H9 (cell line): ENCODE results near the gene WDR13. TPM values are rescaled to one million over a fixed set of nuclear protein-coding genes. Genes with fewer than 3 reads are reported as not detected.
A peak's percentile ranks its signal among the peaks of the same experiment; 100 is the strongest.

ENCODE experiments used
- DNase-seq: peaks from one replicate; pipeline ENCODE4 v3.0.0-alpha.2; 2017
- H2AFZ ChIP-seq: one replicate; pipeline ENCODE4 v1.6.1; 2013; ENCODE audit warnings: mild to moderate bottlenecking, low read length, control low read depth, moderate library complexity
- H2AK5ac ChIP-seq: 2 replicates; pipeline ENCODE4 v1.6.1; 2013; ENCODE audit warnings: low read length, control low read depth, mixed read lengths; ENCODE audit not compliant: insufficient read length
- H2BK120ac ChIP-seq: one replicate; pipeline ENCODE4 v1.6.1; 2013; ENCODE audit warnings: low read depth, mild to moderate bottlenecking, low read length, control low read depth, inconsistent platforms; ENCODE audit not compliant: poor library complexity, severe bottlenecking
- H2BK12ac ChIP-seq: 2 replicates; pipeline ENCODE4 v1.6.1; 2013; ENCODE audit warnings: low read length, control low read depth, mixed read lengths, low read depth; ENCODE audit not compliant: insufficient read length
- H2BK15ac ChIP-seq: 2 replicates; pipeline ENCODE4 v1.6.1; 2013; ENCODE audit warnings: low read depth, low read length, control low read depth
- H2BK20ac ChIP-seq: one replicate; pipeline ENCODE4 v1.6.1; 2013; ENCODE audit warnings: low read depth, mild to moderate bottlenecking, low read length, control low read depth, inconsistent platforms; ENCODE audit not compliant: poor library complexity, severe bottlenecking
- H2BK5ac ChIP-seq: 2 replicates; pipeline ENCODE4 v1.6.1; 2013; ENCODE audit warnings: low read length, control low read depth, mixed read lengths; ENCODE audit not compliant: insufficient read length
- H3K14ac ChIP-seq: 2 replicates; pipeline ENCODE4 v1.6.1; 2013; ENCODE audit warnings: low read length, control low read depth; ENCODE audit not compliant: insufficient read depth
- H3K18ac ChIP-seq: 2 replicates; pipeline ENCODE4 v1.6.1; 2013; ENCODE audit warnings: low read depth, mild to moderate bottlenecking, mixed read lengths, low read length, control low read depth; ENCODE audit not compliant: insufficient read length
- H3K23ac ChIP-seq: 2 replicates; pipeline ENCODE4 v1.6.1; 2013; ENCODE audit warnings: low read length, control low read depth, mixed read lengths, low read depth; ENCODE audit not compliant: insufficient read length
- H3K23me2 ChIP-seq: 2 replicates; pipeline ENCODE4 v1.6.1; 2013; ENCODE audit warnings: low read depth, mild to moderate bottlenecking, mixed read lengths, low read length, control low read depth; ENCODE audit not compliant: insufficient read length, poor library complexity, severe bottlenecking
- H3K27ac ChIP-seq: 2 replicates; pipeline ENCODE4 v1.5.1; 2013; ENCODE audit warnings: low read length, control low read depth, mixed read lengths, low read depth; ENCODE audit not compliant: insufficient read length
- H3K27me3 ChIP-seq: 2 replicates; pipeline ENCODE4 v1.6.1; 2013; ENCODE audit warnings: low read length, control low read depth, inconsistent platforms; ENCODE audit not compliant: insufficient read depth
- H3K4ac ChIP-seq: 2 replicates; pipeline ENCODE4 v1.6.1; 2013; ENCODE audit warnings: low read depth, mild to moderate bottlenecking, control low read depth, inconsistent platforms, low read length, moderate library complexity
- H3K4me1 ChIP-seq: 2 replicates; pipeline ENCODE4 v1.6.1; 2013; ENCODE audit warnings: low read length, control low read depth, inconsistent platforms; ENCODE audit not compliant: insufficient read depth
- H3K4me2 ChIP-seq: 2 replicates; pipeline ENCODE4 v1.6.1; 2013; ENCODE audit warnings: low read length, control low read depth, mixed read lengths; ENCODE audit not compliant: insufficient read length, insufficient read depth
- H3K56ac ChIP-seq: 2 replicates; pipeline ENCODE4 v1.6.1; 2013; ENCODE audit warnings: low read depth, mild to moderate bottlenecking, mixed read lengths, low read length, control low read depth; ENCODE audit not compliant: insufficient read length
- H3K79me1 ChIP-seq: 2 replicates; pipeline ENCODE4 v1.6.1; 2013; ENCODE audit warnings: low read depth, mild to moderate bottlenecking, moderate library complexity, low read length, control low read depth, inconsistent platforms; ENCODE audit not compliant: insufficient read depth, poor library complexity, severe bottlenecking
- H3K79me2 ChIP-seq: 2 replicates; pipeline ENCODE4 v1.6.1; 2013; ENCODE audit warnings: low read length, control low read depth, inconsistent platforms; ENCODE audit not compliant: insufficient read depth
- H3K9ac ChIP-seq: 2 replicates; pipeline ENCODE4 v1.6.1; 2013; ENCODE audit warnings: low read length, control low read depth, mixed read lengths; ENCODE audit not compliant: insufficient read length; ENCODE audit errors: extremely low read depth
- H3K9me3 ChIP-seq: one replicate; pipeline ENCODE4 v1.6.1; 2013; ENCODE audit warnings: low read depth, low read length, inconsistent platforms; ENCODE audit not compliant: control insufficient read depth
- H3T11ph ChIP-seq: one replicate; pipeline ENCODE4 v1.6.1; 2013; ENCODE audit warnings: mild to moderate bottlenecking, low read length, control low read depth, inconsistent platforms
- H4K20me1 ChIP-seq: one replicate; pipeline ENCODE4 v1.6.1; 2013; ENCODE audit not compliant: control insufficient read depth, insufficient read length, insufficient read depth
- H4K5ac ChIP-seq: 2 replicates; pipeline ENCODE4 v1.6.1; 2013; ENCODE audit warnings: low read depth, mild to moderate bottlenecking, mixed read lengths, low read length, control low read depth; ENCODE audit not compliant: insufficient read length
- H4K8ac ChIP-seq: replicated peaks from 2 replicates; pipeline ENCODE4 v1.6.1; 2013; ENCODE audit warnings: low read length, control low read depth, mixed read lengths, low read depth; ENCODE audit not compliant: insufficient read length
- H4K91ac ChIP-seq: 2 replicates; pipeline ENCODE4 v1.6.1; 2013; ENCODE audit warnings: low read depth, mild to moderate bottlenecking, moderate library complexity, mixed read lengths, low read length, control low read depth; ENCODE audit not compliant: insufficient read length
- H3K27ac Mint-ChIP-seq, 3 experiments: 2 replicates in 2 of 3; 3 replicates in 1 of 3; pipeline ENCODE4 v1.8.0; 2020 to 2021; ENCODE audit warnings: mixed read lengths in 3 of 3, mild to moderate bottlenecking in 1 of 3, moderate library complexity in 1 of 3
- H3K27me3 Mint-ChIP-seq: 2 replicates; pipeline ENCODE4 v1.8.0; 2021; ENCODE audit warnings: low read depth, mild to moderate bottlenecking, moderate library complexity, mixed read lengths
- H3K36me3 Mint-ChIP-seq, 3 experiments: 2 replicates in 2 of 3; 3 replicates in 1 of 3; pipeline ENCODE4 v1.8.0; 2020 to 2021; ENCODE audit warnings: low read depth in 3 of 3, mixed read lengths in 3 of 3; ENCODE audit not compliant: insufficient read depth in 1 of 3
- H3K4me1 Mint-ChIP-seq, 2 experiments: 2 replicates each; pipeline ENCODE4 v1.8.0; 2020; ENCODE audit warnings: mixed read lengths in 2 of 2
- H3K4me3 Mint-ChIP-seq, 2 experiments: 2 replicates in 1 of 2; 3 replicates in 1 of 2; pipeline ENCODE4 v1.8.0; 2020 to 2021; ENCODE audit warnings: mild to moderate bottlenecking in 2 of 2, mixed read lengths in 2 of 2, moderate library complexity in 1 of 2
- H3K9me3 Mint-ChIP-seq, 2 experiments: 2 replicates in 1 of 2; 3 replicates in 1 of 2; pipeline ENCODE4 v1.8.0; 2020; ENCODE audit warnings: mild to moderate bottlenecking in 2 of 2, mixed read lengths in 2 of 2, moderate library complexity in 1 of 2
- CTCF ChIP-seq: fragments of 200-600 bp; sonication (generic); conservative IDR thresholded peaks from 3 replicates; pipeline ENCODE4 v1.8.0; 2021; ENCODE audit warnings: antibody characterized with exemption, mild to moderate bottlenecking
- WGBS: extraction: QIAGEN DNeasy Blood & Tissue Kit; methylation state at CpG from one replicate; pipeline ENCODE4 v1.1.7; 2013; ENCODE audit warnings: missing lambda C conversion rate, low lambda C conversion rate, mixed read lengths; ENCODE audit not compliant: insufficient read length; ENCODE audit errors: extremely low coverage; 5-methylcytosine and 5-hydroxymethylcytosine counted together
- total RNA-seq: library from RNA; stranded (reverse); gene quantifications from 2 replicates; pipeline ENCODE4 v1.2.1, GENCODE V29; 2021

WDR13 gene
- total RNA-seq, 1 experiment from 2014 or later, result 29.4 TPM

- Histone ChIP-seq H2AFZ (no peak overlapping the region), H2BK12ac (no peak overlapping the region), H2AK5ac (no peak overlapping the region), H2BK20ac (no peak overlapping the region), H4K20me1 (no peaks in the 10 kb centered on the region), H3K9ac (no peak overlapping the region), H2BK120ac (no peak overlapping the region), H3K27me3 (no peaks in the 10 kb centered on the region), H2BK5ac (no peak overlapping the region), H3K14ac (no peak overlapping the region), H4K8ac (no peak overlapping the region), H3K4me2 (no peak overlapping the region), H3K23ac (no peak overlapping the region), H3K79me2 (no peaks in the 10 kb centered on the region; the same call in 1 of the 2 replicates), H4K91ac (no peak overlapping the region), H2BK15ac (no peak overlapping the region), H3K27ac (no peak overlapping the region), H4K5ac (no peak overlapping the region), H3K4me1 (0 out of 2 replicates have a peak, but pooled peaks cover 2% of the 10 kb centered on the region), H3T11ph (no peak overlapping the region), H3K18ac (no peak overlapping the region), H3K4ac (no peak overlapping the region), H3K9me3 (peaks cover 29% of the 10 kb centered on the region), H3K79me1 (no peaks in the 10 kb centered on the region), H3K56ac (no peak overlapping the region), H3K23me2 (no peaks in the 10 kb centered on the region)
- H3K36me3 Mint-ChIP-seq, result peaks cover 37 to 56% (median 52%) of the 10 kb centered on the region in 3 experiments
- H3K4me1 Mint-ChIP-seq, result peaks cover 0 to 8% of the 10 kb centered on the region in 2 experiments; a peak in 3 of 4 replicates
- TF ChIP-seq CTCF, result no peak
- H3K27ac Mint-ChIP-seq, result no peak overlapping the region
- peaks cover 63 to 78% of the 10 kb centered on the region in 2 experiments for H3K9me3 Mint-ChIP-seq
- no CpG with 5 or more reads among the region's 3 CpGs for WGBS
- peak overlapping the region in 1 of 2 experiments; percentile 20; a peak in 1 of 5 replicates for H3K4me3 Mint-ChIP-seq
- no peak for DNase-seq
- H3K27me3 Mint-ChIP-seq, result no peaks in the 10 kb centered on the region; the same call in 1 of the 2 replicates
Observed at GRCh38 chrX:48579259-48579658, 18.0 kb upstream of the WDR13 start.
